Measurements from ENCODE around the gene LTBP1.

The LTBP1 gene

GRCh38 chr2:32947076-32947483 lies 327 bp downstream of the LTBP1 start:
- no peak for DNase-seq (ENCODE audit: low read depth, low spot score)
- peak overlapping the region; percentile 74 for H3K4me3 ChIP-seq (ENCODE audit: low read depth, low read length)
- CTCF ChIA-PET, result interaction anchor here (1.0 to 3.0 kb wide), 4 partner anchors 10 to 174 kb away, joined by 3 to 13 read pairs (median 4); no protein-coding TSS in a partner anchor
- no peak for TF ChIP-seq CTCF (IDR thresholded peaks at IDR 0.05; ENCODE audit: insufficient read depth, low read length, missing control alignments)
- POLR2A ChIA-PET, result interaction anchor here (1.0 to 1.2 kb wide), 2 partner anchors 68 to 75 kb away, joined by 3 to 4 read pairs; no protein-coding TSS in a partner anchor

GRCh38 chr2:32947484-32948143 lies 861 bp downstream of the LTBP1 start:
- DNase-seq (ENCODE audit: low read depth, low spot score), result no peak
- ChIA-PET POLR2A (interaction anchor here (1.0 to 1.2 kb wide), 2 partner anchors 67 to 75 kb away, joined by 3 to 4 read pairs; no protein-coding TSS in a partner anchor), CTCF (interaction anchor here (1.0 to 3.0 kb wide), 5 partner anchors 9 to 175 kb away, joined by 3 to 13 read pairs (median 4); no protein-coding TSS in a partner anchor)
- peak overlapping the region; percentile 74 for H3K4me3 ChIP-seq (ENCODE audit: low read depth, low read length)
- no peak for TF ChIP-seq CTCF (IDR thresholded peaks at IDR 0.05; ENCODE audit: insufficient read depth, low read length, missing control alignments)

- H3K4me3 ChIP-seq (ENCODE audit: low read depth, low read length), result peak overlapping the region; percentile 74
- TF ChIP-seq CTCF (IDR thresholded peaks at IDR 0.05; ENCODE audit: insufficient read depth, low read length, missing control alignments), result no peak
- POLR2A ChIA-PET, result no interaction called here
- CTCF ChIA-PET, result interaction anchor here (1.0 to 3.0 kb wide), 4 partner anchors 8 to 175 kb away, joined by 3 to 13 read pairs (median 4); no protein-coding TSS in a partner anchor
- no peak for DNase-seq (ENCODE audit: low read depth, low spot score)
Measured at GRCh38 chr2:32948266-32948665, 1.5 kb downstream of the LTBP1 start.

- CTCF ChIA-PET, result interaction anchor here (1.0 to 3.0 kb wide), 2 partner anchors 20 to 176 kb away, joined by 3 to 13 read pairs; no protein-coding TSS in a partner anchor
- no peak overlapping the region for H3K4me3 ChIP-seq (ENCODE audit: low read depth, low read length)
- DNase-seq (ENCODE audit: low read depth, low spot score), result no peak
- POLR2A ChIA-PET, result no interaction called here
- no peak for TF ChIP-seq CTCF (IDR thresholded peaks at IDR 0.05; ENCODE audit: insufficient read depth, low read length, missing control alignments)
Measured at GRCh38 chr2:32949260-32949659, 2.5 kb downstream of the LTBP1 start.

- no peak overlapping the region for H3K4me3 ChIP-seq (ENCODE audit: low read depth, low read length)
- no peak for TF ChIP-seq CTCF (IDR thresholded peaks at IDR 0.05; ENCODE audit: insufficient read depth, low read length, missing control alignments)
- ChIA-PET POLR2A (no interaction called here), CTCF (no interaction called here)
- no peak for DNase-seq (ENCODE audit: low read depth, low spot score)
Measured at GRCh38 chr2:32951672-32952071, 4.9 kb downstream of the LTBP1 start.

- no peak for DNase-seq (ENCODE audit: low read depth, low spot score)
- H3K4me3 ChIP-seq (ENCODE audit: low read depth, low read length), result no peak overlapping the region
- TF ChIP-seq CTCF (IDR thresholded peaks at IDR 0.05; ENCODE audit: insufficient read depth, low read length, missing control alignments), result no peak
- CTCF ChIA-PET, result interaction anchor here (1.2 kb wide), 1 partner anchor 65 kb away, joined by 3 read pairs; no protein-coding TSS in a partner anchor
- POLR2A ChIA-PET, result no interaction called here
Measured at GRCh38 chr2:32952761-32953476, 6.2 kb downstream of the LTBP1 start.
